Measurements from ENCODE around the gene XRCC3. TPM values are rescaled to one million over a fixed set of nuclear protein-coding genes. Genes with fewer than 3 reads are reported as not detected.

XRCC3 gene
- total RNA-seq, 1 experiment from 2014 or later, result 46.7 TPM

GRCh38 chr14:103763730-103764488 lies 48.7 kb upstream of the XRCC3 start:
- H3K36me3 Mint-ChIP-seq, result no peaks in the 10 kb centered on the region
- CTCF ChIA-PET, result no interaction called here
- DNase-seq (ENCODE audit: low spot score), result no peak
- POLR2A ChIA-PET, result no interaction called here
- no peak overlapping the region for H3K4me3 Mint-ChIP-seq
- no peak for ATAC-seq
- peaks cover 9% of the 10 kb centered on the region; the same call in 1 of the 2 replicates for H3K4me1 Mint-ChIP-seq
- H3K9me3 Mint-ChIP-seq, result no peaks in the 10 kb centered on the region
- H3K27me3 Mint-ChIP-seq (ENCODE audit: low read depth), result no peaks in the 10 kb centered on the region
- H3K27ac Mint-ChIP-seq, result no peak overlapping the region
- no peak for TF ChIP-seq SMAD3 (CRISPR knock-in tag; IDR thresholded peaks at IDR 0.05; ENCODE audit: borderline replicate concordance)

DNA sequence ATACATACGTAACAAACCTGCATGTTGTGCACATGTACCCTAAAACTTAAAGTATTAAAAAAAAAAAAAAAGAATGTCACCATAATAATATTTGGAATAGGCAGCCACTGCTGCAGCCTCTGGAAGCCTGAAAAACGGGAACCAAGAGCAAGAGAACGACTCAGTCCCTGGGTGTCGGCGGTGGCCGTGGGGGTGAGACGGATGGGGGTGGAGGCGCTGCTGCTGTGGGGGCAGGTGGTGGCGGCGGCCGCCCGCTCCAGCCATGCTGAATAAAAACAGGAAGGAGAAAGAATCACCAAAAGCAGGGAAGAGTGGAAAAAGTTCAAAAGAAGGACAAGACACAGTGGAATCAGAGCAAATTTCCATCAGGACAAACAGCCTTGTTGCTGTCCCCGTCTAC lies 47.3 kb upstream of the XRCC3 start:
- TF ChIP-seq ZNF121 (CRISPR knock-in tag; IDR thresholded peaks at IDR 0.05) (no peak), NFE2L1 (CRISPR knock-in tag; IDR thresholded peaks at IDR 0.05) (no peak), KAT7 (CRISPR knock-in tag; IDR thresholded peaks at IDR 0.05; ENCODE audit: borderline replicate concordance) (no peak), ZNF512 (CRISPR knock-in tag; IDR thresholded peaks at IDR 0.05; ENCODE audit: borderline replicate concordance) (no peak), ETV6 (CRISPR knock-in tag; IDR thresholded peaks at IDR 0.05) (no peak)
- TF ChIP-seq, protein P1, sequence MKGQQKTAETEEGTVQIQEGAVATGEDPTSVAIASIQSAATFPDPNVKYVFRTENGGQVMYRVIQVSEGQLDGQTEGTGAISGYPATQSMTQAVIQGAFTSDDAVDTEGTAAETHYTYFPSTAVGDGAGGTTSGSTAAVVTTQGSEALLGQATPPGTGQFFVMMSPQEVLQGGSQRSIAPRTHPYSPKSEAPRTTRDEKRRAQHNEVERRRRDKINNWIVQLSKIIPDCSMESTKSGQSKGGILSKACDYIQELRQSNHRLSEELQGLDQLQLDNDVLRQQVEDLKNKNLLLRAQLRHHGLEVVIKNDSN (CRISPR knock-in tag; IDR thresholded peaks at IDR 0.05), result no peak
- Mint-ChIP-seq H3K27ac (no peak overlapping the region), H3K4me3 (no peak overlapping the region), H3K27me3 (ENCODE audit: low read depth) (no peaks in the 10 kb centered on the region; the same call in 1 of the 2 replicates), H3K36me3 (no peaks in the 10 kb centered on the region), H3K9me3 (no peaks in the 10 kb centered on the region), H3K4me1 (peaks cover 9% of the 10 kb centered on the region; the same call in 1 of the 2 replicates)
- CTCF ChIA-PET, result no interaction called here
- POLR2A ChIA-PET, result no interaction called here
- no peak for DNase-seq (ENCODE audit: low spot score)
- ATAC-seq, result no peak

DNA sequence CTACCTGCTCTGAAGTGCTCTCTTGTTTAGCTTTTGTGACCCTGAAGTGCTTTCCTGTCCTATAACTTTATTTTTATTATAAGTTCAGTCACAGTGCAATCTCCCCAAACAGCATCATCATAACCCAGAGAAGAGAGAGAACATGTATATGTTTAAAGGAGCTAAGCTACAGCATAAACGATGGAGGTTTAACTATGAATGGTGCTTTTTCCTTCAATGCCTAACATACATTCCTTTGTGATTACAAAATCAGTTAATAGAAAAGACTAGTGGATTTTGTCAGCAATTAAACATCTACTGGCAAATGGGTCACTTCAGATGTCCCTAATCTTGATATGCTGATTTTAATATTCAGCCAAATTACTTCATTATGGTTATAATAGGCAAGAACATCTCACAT lies 46.8 kb upstream of the XRCC3 start:
- DNase-seq (ENCODE audit: low spot score) (no peak), ATAC-seq (no peak)
- H3K9me3 Mint-ChIP-seq, result no peaks in the 10 kb centered on the region
- ChIA-PET CTCF (no interaction called here), POLR2A (no interaction called here)
- H3K36me3 Mint-ChIP-seq, result no peaks in the 10 kb centered on the region
- TF ChIP-seq ZNF317 (CRISPR knock-in tag; IDR thresholded peaks at IDR 0.05; ENCODE audit: borderline replicate concordance, low read depth) (no peak), ZNF281 (CRISPR knock-in tag; IDR thresholded peaks at IDR 0.05) (no peak), RELA (CRISPR knock-in tag; IDR thresholded peaks at IDR 0.05; ENCODE audit: borderline replicate concordance) (no peak), CTCF (IDR thresholded peaks at IDR 0.05) (no peak), ZBTB21 (CRISPR knock-in tag; IDR thresholded peaks at IDR 0.05; ENCODE audit: borderline replicate concordance) (no peak), GTF2I (CRISPR knock-in tag; conservative IDR thresholded peaks at IDR 0.05) (no peak), ZNF423 (CRISPR knock-in tag; IDR thresholded peaks at IDR 0.05) (no peak), NR1H2 (CRISPR knock-in tag; IDR thresholded peaks at IDR 0.05) (no peak), TEAD1 (CRISPR knock-in tag; IDR thresholded peaks at IDR 0.05) (no peak), TEAD4 (CRISPR knock-in tag; IDR thresholded peaks at IDR 0.05) (no peak)
- TF ChIP-seq, protein P2, sequence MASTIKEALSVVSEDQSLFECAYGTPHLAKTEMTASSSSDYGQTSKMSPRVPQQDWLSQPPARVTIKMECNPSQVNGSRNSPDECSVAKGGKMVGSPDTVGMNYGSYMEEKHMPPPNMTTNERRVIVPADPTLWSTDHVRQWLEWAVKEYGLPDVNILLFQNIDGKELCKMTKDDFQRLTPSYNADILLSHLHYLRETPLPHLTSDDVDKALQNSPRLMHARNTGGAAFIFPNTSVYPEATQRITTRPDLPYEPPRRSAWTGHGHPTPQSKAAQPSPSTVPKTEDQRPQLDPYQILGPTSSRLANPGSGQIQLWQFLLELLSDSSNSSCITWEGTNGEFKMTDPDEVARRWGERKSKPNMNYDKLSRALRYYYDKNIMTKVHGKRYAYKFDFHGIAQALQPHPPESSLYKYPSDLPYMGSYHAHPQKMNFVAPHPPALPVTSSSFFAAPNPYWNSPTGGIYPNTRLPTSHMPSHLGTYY (CRISPR knock-in tag; IDR thresholded peaks at IDR 0.05), result no peak
- TF ChIP-seq, protein P3, sequence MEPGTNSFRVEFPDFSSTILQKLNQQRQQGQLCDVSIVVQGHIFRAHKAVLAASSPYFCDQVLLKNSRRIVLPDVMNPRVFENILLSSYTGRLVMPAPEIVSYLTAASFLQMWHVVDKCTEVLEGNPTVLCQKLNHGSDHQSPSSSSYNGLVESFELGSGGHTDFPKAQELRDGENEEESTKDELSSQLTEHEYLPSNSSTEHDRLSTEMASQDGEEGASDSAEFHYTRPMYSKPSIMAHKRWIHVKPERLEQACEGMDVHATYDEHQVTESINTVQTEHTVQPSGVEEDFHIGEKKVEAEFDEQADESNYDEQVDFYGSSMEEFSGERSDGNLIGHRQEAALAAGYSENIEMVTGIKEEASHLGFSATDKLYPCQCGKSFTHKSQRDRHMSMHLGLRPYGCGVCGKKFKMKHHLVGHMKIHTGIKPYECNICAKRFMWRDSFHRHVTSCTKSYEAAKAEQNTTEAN (CRISPR knock-in tag; IDR thresholded peaks at IDR 0.05), result no peak
- H3K4me1 Mint-ChIP-seq, result peaks cover 9% of the 10 kb centered on the region; the same call in 1 of the 2 replicates
- no peaks in the 10 kb centered on the region; the same call in 1 of the 2 replicates for H3K27me3 Mint-ChIP-seq (ENCODE audit: low read depth)
- no peak overlapping the region for H3K27ac Mint-ChIP-seq
- no peak overlapping the region for H3K4me3 Mint-ChIP-seq

Measured in WTC11 (cell line).